Right kidney (tissue), 1 donor: ENCODE results near the gene ADAMTS18.
A peak's percentile ranks its signal among the peaks of the same experiment; 100 is the strongest.
"Not testable (repeated sequence)": the region's sequence is repeated elsewhere in the genome, so short reads cannot be mapped to it uniquely, and the experiment has no call there.

Source experiments
- DNase-seq: peaks from one replicate; pipeline ENCODE4 v3.0.0-alpha.2; 2016

ADAMTS18 gene

GRCh38 chr16:77282345-77282744 is 152.5 kb downstream of the ADAMTS18 start:
- DNase-seq = no peak

DNA sequence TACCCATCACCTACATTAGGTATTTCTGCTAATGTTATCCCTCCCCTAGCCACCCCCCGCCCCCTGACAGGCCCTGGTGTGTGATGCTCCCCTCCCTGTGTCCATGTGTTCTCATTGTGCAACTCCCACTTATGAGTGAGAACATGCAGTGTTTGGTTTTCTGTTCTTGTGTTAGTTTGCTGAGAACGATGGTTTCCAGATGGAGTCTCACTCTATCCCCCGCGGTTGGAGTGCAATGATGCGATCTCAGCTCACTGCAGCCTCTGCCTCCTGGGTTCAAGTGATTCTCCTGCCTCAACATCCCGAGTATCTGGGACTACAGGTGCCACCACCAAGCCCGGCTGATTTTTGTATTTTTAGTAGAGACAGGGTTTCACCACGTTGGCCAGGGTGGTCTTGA is 155.5 kb downstream of the ADAMTS18 start:
- not testable (repeated sequence) for DNase-seq

GRCh38 chr16:77277571-77277970 is 157.3 kb downstream of the ADAMTS18 start:
- no peak for DNase-seq

DNA sequence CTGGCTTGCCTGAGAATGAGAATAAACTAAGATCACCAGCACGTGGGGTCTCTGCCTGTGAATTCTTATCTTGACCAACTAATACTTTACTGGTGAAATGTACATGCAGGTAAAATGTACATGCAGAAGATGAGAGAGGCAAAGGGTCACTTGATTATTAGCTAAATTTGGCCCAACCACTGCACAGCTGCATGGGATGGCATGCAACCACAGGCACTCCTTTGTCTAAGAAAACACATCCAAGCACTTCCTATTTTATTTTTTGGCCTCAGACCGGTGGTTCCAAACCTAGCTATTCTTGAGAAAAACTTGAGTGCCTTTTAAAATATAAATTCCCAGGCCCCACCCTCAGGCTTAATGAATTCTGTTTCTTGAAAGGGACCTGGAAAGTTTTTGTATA is 157.7 kb downstream of the ADAMTS18 start:
- DNase-seq = no peak

GRCh38 chr16:77276661-77277060 is 158.2 kb downstream of the ADAMTS18 start:
- no peak for DNase-seq

DNA sequence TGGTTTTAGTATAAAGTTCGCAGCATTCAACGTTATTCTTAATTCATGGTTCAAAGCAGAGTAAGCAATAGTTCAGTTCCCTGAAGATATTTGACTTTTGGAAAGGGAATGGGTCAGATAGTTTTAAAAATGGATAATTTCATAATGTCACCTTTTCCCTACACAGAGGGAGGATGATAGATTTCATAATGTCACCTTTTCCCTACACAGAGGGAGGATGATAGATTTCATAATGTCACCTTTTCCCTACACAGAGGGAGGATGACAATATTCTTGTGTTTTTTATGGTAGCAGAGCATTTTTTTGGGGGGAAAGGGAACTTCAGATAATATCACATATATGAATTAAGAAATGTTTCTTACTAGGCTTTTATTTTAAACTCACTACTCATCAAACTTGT is 159.5 kb downstream of the ADAMTS18 start:
- DNase-seq = not testable (repeated sequence)

DNA sequence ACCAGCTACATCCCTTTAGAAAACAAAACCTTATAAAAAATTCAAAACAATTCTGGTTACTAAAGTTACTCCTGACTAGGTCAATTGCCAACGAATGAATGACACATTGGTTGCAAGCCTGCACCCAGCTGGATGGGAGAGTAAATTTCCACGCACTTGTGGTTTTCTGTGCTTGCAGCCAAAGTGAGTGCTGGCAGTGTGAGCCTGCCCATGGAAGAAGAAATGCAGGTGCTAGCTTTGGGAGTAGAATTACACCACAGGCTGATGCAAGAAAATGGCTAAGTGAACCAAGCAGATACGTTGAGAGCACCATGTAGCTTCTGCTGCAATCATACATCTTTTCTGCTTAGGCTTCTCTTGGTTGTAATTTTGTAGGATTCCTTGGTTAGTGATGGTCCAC is 161.0 kb downstream of the ADAMTS18 start:
- no peak for DNase-seq

- DNase-seq = no peak
Measured at GRCh38 chr16:77271532-77272426, 163.1 kb downstream of the ADAMTS18 start.

DNA sequence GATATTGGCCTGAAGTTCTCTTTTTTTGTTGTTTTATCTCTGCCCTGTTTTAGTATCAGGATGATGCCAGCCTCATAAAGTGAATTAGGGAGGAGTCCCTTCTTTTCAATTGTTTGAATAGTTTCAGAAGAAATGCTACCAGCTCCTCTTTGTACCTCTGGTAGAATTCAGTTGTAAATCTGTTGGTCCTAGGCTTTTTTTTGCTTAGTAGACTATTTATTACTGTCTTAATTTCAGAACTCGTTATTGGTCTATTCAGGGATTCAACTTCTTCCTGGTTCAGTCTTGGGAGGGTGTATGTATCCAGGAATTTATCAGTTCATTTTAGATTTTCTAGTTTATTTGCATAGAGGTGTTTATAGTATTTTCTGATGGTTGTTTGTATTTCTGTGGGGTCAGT is 168.6 kb downstream of the ADAMTS18 start:
- DNase-seq = not testable (repeated sequence)

GRCh38 chr16:77262971-77263370 is 171.9 kb downstream of the ADAMTS18 start:
- DNase-seq = no peak

- DNase-seq = no peak
Measured at GRCh38 chr16:77250400-77250799, 184.4 kb downstream of the ADAMTS18 start.

DNA sequence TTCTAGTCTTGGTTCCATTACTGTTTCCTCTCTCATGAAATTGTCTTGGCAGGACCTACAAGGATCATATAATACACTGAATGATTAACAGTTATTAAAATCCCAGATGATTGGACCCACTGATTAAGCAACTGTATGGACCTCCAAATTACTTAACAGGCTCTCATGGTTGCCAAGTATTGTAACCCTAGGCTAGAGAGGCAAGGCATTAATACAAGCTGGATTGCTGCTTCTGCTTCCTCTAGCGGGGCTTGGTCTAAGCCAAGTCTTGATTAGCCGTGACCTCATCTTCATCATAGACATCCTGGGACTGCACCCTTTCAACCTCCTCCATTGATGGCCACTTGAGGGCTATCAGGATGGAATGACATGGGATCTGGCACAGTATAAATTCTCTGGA is 188.7 kb downstream of the ADAMTS18 start:
- no peak for DNase-seq

GRCh38 chr16:77242471-77242870 is 192.4 kb downstream of the ADAMTS18 start:
- not testable (repeated sequence) for DNase-seq

DNA sequence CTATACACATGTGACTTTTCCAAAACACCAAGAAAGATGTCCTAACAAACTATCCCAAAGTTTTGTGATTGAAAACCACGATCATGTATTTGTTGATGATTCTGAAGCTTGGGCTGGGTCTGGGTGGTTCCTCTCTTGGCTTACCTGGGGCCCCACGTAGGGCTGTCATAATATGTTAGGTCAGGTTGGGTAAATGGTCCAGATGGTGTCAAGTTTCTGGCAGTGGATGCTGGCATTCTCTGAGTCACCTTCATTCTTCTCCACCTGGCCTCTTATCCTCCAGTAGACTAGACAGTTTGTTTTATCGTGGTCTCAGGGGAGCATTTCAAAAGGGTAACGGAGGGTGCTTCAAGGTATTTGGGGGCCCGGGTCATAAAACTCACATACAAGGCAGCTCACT is 196.2 kb downstream of the ADAMTS18 start:
- DNase-seq = no peak

DNA sequence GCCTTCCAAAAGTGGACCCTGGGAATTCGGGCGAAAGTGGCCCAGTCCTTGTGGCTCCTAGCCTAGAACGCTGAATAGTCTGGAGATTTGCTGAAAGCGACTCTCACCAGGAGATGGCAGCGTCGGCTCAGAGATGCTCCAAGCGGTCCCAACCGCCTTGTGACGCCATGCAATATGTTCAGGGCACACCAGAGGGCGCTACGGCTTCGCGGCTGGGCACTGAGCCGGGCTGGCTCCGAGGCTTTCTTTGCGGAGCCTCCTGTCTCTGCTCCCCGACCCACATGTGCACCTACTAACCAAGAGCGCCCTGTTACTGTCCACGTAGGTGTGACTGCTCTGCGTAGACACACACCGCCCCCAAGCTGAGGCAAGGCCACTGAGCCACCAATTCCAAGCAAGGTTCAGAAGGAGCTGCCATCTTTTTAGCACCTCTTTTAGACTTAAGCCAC is 198.7 kb downstream of the ADAMTS18 start:
- peak; percentile 81 for DNase-seq

DNA sequence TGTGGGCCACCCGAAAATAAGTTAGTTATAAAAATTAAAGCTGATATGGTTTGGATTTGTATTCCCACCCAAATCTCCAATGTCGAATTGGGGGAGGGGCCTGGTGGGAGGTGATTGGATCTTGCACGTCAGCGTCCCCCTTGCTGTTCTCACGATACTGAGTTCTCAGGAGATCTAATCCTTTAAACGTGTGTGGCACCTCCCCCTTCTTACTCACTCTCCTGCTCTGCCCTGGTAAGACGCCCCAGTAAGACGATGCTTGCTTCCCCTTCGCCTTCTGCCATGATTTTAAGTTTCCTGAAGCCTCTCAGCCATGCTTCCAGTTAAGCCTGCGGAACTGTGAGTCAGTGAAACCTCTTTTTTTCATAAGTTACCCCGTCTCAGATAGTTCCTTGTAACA is 200.2 kb downstream of the ADAMTS18 start:
- DNase-seq = no peak

DNA sequence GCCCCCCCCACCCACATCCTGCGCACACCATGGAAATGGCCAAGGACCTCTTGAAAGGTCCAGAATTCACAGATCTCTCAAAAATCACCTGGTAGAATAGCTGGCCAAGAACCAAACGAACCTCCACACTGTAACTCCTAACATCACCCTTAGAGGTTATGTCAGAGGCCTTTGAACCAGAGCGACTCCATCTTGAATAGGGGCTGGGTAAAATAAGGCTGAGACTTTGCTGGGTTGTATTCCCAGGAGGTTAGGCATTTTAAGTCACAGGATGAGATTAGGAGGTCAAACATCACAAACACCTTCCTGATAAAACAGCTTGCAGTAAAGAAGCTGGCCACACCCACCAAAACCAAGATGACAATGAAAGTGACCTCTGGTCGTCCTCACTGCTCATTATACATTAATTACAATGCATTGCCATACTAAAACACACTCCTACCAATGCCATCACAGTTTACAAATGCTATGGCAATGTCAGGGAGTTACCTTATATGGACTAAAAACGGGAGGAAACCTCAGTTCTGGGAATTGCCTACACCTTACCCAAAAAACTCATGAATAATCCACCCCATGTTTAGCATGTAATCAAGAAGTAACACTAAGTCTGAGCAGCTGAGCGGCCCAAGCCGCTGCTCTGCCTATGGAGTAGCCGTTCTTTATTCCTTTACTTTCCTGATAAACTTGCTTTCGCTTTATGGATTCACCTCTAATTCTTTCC is 200.9 kb downstream of the ADAMTS18 start:
- no peak for DNase-seq
